ENCODE results near the gene UHRF2.
"Not testable (repeated sequence)": the region's sequence is repeated elsewhere in the genome, so short reads cannot be mapped to it uniquely, and the experiment has no call there.

The UHRF2 gene

DNA sequence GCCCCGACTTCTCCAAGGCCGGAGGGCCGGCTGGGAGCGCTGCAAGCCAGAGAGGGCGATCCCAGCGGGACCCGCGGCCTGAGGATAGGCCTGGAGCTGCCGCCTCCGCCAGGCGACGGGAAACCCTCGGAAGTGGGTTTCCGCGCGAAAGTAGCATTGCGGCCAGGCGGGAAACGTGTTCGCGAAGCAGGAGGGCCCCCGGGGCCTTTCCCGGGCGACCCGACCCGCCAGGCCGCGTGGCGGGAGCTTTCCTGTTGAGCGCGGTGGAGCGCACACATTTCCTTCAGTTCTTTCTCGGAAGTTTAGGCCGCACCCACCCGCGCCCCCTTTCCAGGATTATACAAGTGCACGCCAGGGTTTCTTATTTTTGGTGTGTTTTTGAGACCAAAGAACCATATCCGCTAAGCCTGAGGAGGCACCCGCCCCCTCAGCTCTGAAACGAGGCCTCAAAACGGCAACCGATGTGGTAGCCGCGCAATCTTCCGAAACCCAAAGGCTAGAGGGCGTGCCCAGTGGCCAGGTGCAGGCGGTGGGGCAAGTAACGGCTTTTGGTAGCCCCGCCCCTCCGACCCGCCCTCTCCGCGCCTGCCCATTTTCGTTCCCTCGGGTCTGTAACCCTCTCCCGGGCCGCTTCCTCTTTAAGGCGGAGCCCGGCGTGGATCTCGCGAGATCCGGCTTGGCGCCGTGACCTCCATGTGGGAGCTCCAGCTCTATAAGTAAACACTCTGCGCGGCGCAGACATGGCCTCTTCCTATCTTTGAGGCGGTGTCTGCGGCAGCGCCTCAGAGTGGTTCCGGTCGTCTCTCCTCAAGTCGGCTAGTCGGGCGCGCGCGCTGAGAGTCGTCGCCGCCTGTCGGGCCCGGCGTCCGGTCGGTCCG lies at the start of gene UHRF2:
UHRF2 (plus strand) TSS at position 713 of the 878 bp plus-strand sequence. CDS start 292 bp downstream, outside the sequence.
- Histone ChIP-seq H3K4me3 (replicated peaks; ENCODE audit: low read depth, low read length) (peak within 1 kb of the TSS; percentile 94), H3K36me3 (ENCODE audit: control insufficient read depth, insufficient read depth, low read length) (no peaks in the 10 kb centered on the region; the same call in 1 of the 2 replicates), H3K27me3 (replicated peaks; ENCODE audit: control insufficient read depth, insufficient read depth, low read length) (no peaks in the 10 kb centered on the region)
- DNase-seq (ENCODE audit: extremely low read depth, insufficient read length): peak; percentile 100
- TF ChIP-seq, protein P1, sequence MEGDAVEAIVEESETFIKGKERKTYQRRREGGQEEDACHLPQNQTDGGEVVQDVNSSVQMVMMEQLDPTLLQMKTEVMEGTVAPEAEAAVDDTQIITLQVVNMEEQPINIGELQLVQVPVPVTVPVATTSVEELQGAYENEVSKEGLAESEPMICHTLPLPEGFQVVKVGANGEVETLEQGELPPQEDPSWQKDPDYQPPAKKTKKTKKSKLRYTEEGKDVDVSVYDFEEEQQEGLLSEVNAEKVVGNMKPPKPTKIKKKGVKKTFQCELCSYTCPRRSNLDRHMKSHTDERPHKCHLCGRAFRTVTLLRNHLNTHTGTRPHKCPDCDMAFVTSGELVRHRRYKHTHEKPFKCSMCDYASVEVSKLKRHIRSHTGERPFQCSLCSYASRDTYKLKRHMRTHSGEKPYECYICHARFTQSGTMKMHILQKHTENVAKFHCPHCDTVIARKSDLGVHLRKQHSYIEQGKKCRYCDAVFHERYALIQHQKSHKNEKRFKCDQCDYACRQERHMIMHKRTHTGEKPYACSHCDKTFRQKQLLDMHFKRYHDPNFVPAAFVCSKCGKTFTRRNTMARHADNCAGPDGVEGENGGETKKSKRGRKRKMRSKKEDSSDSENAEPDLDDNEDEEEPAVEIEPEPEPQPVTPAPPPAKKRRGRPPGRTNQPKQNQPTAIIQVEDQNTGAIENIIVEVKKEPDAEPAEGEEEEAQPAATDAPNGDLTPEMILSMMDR (IDR thresholded peaks at IDR 0.05; ENCODE audit: insufficient read depth, low read length, poor library complexity, severe bottlenecking): no peak

DNA sequence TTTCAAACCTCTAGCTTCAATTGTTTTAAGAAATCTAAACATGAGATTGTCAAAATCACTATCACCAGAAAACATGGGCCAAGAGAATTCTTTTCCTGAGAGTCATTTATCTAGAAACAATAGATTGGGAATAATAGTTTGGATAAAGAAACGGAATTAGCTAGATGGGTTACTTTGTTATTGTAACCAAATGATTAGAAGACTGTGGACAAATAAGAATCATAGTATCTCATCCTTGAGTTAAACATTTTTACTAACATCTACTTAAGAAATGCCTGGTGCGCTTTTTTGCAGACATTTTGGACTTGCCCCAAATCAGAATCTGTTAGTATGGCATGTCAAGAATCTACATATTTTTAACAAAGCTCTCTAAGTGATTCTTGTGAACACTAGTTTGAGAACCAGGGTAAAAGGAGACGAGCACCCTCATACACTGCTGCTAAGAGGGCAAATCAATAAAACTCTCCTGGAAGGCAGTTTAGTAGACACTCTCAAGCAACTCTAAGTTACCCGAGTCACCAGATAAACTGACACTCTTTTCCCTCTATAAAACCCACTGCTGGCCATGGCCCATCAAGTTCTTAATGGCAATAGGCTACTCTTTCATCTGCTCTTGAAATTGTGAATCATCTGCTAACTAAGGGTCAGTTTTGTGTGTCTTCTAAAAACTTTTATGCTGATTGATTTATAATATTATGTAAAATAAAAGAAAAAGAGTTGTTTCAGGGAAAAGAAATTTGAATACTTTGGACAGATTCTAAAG lies 45.7 kb upstream of the UHRF2 start:
- TF ChIP-seq, protein P1 (IDR thresholded peaks at IDR 0.05; ENCODE audit: insufficient read depth, low read length, poor library complexity, severe bottlenecking): no peak
- DNase-seq (ENCODE audit: extremely low read depth, insufficient read length): no peak
- H3K27me3 ChIP-seq (replicated peaks; ENCODE audit: control insufficient read depth, insufficient read depth, low read length): no peaks in the 10 kb centered on the region

GRCh38 chr9:6368831-6369230 lies 44.2 kb upstream of the UHRF2 start:
- Histone ChIP-seq H3K36me3 (ENCODE audit: control insufficient read depth, insufficient read depth, low read length) (no peaks in the 10 kb centered on the region), H3K4me3 (replicated peaks; ENCODE audit: low read depth, low read length) (no peak overlapping the region), H3K27me3 (replicated peaks; ENCODE audit: control insufficient read depth, insufficient read depth, low read length) (no peaks in the 10 kb centered on the region)
- TF ChIP-seq, protein P1 (IDR thresholded peaks at IDR 0.05; ENCODE audit: insufficient read depth, low read length, poor library complexity, severe bottlenecking): no peak
- DNase-seq (ENCODE audit: extremely low read depth, insufficient read length): no peak

More for the DNA sequence above, 45.7 kb upstream of the UHRF2 start:
- Histone ChIP-seq H3K36me3 (ENCODE audit: control insufficient read depth, insufficient read depth, low read length) (no peaks in the 10 kb centered on the region), H3K4me3 (replicated peaks; ENCODE audit: low read depth, low read length) (no peak overlapping the region)

GRCh38 chr9:6381477-6382012 lies 31.5 kb upstream of the UHRF2 start:
- not testable (repeated sequence) for DNase-seq (ENCODE audit: extremely low read depth, insufficient read length); H3K4me3 ChIP-seq (replicated peaks; ENCODE audit: low read depth, low read length); H3K27me3 ChIP-seq (replicated peaks; ENCODE audit: control insufficient read depth, insufficient read depth, low read length); H3K36me3 ChIP-seq (ENCODE audit: control insufficient read depth, insufficient read depth, low read length)

DNA sequence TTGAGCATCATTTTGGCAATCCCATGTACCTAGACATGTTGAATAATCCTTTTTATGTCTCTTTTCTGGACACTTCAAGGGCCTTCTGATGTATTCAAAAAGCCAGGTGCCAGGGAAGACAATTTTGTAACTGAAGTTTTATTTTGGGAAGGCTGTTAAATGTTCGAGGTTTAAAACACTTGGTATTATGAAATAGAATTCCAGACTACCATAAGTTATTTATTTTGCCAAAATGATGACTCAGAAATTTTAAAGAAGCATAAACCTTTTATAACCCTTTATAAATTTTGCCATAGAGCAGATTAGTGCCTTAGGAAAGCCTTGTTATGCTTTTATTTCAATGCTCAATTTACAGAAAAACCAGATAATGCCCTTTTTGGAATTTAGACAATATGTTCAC lies 30.3 kb upstream of the UHRF2 start:
- Histone ChIP-seq H3K4me3 (replicated peaks; ENCODE audit: low read depth, low read length) (no peak overlapping the region), H3K36me3 (ENCODE audit: control insufficient read depth, insufficient read depth, low read length) (no peaks in the 10 kb centered on the region), H3K27me3 (replicated peaks; ENCODE audit: control insufficient read depth, insufficient read depth, low read length) (no peaks in the 10 kb centered on the region)
- TF ChIP-seq, protein P1 (IDR thresholded peaks at IDR 0.05; ENCODE audit: insufficient read depth, low read length, poor library complexity, severe bottlenecking): no peak
- DNase-seq (ENCODE audit: extremely low read depth, insufficient read length): no peak

Measured in GM06990 (cell line).